ENCODE results near the gene ATMIN. TPM values are rescaled to one million over a fixed set of nuclear protein-coding genes. Genes with fewer than 3 reads are reported as not detected.

ATMIN gene
- total RNA-seq, 1 experiment from 2014 or later, result 46.7 TPM

DNA sequence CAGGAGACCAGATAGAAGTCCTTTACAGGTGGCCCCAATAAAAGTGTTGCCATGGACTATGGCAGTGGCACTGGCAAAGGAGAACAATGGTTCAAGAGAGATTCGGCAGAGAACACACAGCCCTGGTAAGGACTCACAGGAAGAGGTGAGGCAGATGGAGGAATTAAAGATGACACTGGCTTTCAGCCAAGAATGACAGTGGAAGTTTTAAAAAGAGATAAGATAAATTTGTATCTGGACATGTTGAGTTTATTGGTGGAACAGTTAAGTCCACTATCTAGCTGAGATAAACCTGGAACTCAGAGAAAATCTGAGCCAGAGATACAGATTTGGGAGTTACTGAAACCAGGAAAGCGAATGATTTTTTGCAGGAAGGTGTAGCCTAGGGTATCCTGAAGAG lies 49.1 kb upstream of the ATMIN start (continued):
- no peak for TF ChIP-seq TCF7L2 (IDR thresholded peaks at IDR 0.05; ENCODE audit: borderline replicate concordance, extremely low read depth, insufficient read depth, insufficient read length)
- TF ChIP-seq POLR2AphosphoS5 (IDR thresholded peaks at IDR 0.05; ENCODE audit: low read depth, low read length), result no peak
- no peak for TF ChIP-seq POLR2A (IDR thresholded peaks at IDR 0.05; ENCODE audit: borderline replicate concordance, extremely low read depth, insufficient read depth, insufficient read length)
- TF ChIP-seq ELF1 (IDR thresholded peaks at IDR 0.05; ENCODE audit: borderline replicate concordance, low read depth), result no peak

DNA sequence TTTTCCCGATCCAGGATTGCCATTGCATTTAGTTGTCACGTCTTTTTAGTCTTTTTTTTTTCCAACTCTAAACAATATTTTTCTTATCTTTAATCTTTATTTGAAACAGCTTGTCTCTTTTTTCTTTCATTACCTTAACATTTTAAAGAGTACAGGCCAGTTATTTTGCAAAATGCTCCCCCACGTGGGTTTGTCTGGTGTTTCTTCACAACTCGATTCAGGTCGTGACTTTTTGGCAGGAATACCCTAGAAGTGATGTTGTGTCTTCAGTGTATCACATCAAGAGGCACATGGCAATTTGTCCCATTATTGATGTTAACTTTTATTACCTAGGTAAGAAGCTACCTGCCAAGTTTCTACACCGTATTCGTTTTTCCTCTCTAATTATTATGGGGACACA lies 46.9 kb upstream of the ATMIN start:
- Histone ChIP-seq H3K4me3 (replicated peaks in 1 of 2; ENCODE audit: low read depth in 1 of 2, low read length in 2 of 2) (no peak overlapping the region), H3K9ac (ENCODE audit: low read length) (no peak overlapping the region), H3K79me2 (ENCODE audit: insufficient read depth, low read length) (peaks cover 94% of the 10 kb centered on the region), H3K9me3 (ENCODE audit: control insufficient read depth in 1 of 2, insufficient read depth in 1 of 2, low read depth in 1 of 2, low read length in 2 of 2) (no peaks in the 10 kb centered on the region), H3K4me1 (ENCODE audit: control insufficient read depth in 1 of 2, insufficient read depth in 2 of 2, low read length in 2 of 2) (peaks cover 0 to 6% of the 10 kb centered on the region in 2 experiments; a peak in 2 of 4 replicates), H3K27ac (ENCODE audit: low read depth, low read length) (no peak overlapping the region), H3K4me2 (ENCODE audit: low read length) (no peak overlapping the region), H3K27me3 (ENCODE audit: insufficient read depth, low read length) (no peaks in the 10 kb centered on the region), H3K36me3 (ENCODE audit: control insufficient read depth in 1 of 2, insufficient read depth in 2 of 2, low read length in 2 of 2) (no peaks in the 10 kb centered on the region; a peak in 1 of 4 replicates), H4K20me1 (ENCODE audit: insufficient read depth) (0 out of 2 replicates have a peak, but pooled peaks cover 5% of the 10 kb centered on the region), H2AFZ (ENCODE audit: low read depth, low read length, poor library complexity, severe bottlenecking) (no peak overlapping the region), H3K9me2 (ENCODE audit: insufficient read depth) (no peaks in the 10 kb centered on the region)
- DNase-seq (ENCODE audit: low read depth, low spot score) (no peak), ATAC-seq (no peak)
- no TSS peak for BruUV-seq (replicated peaks)
- RAD21 ChIA-PET (ENCODE audit: low non-redundant PET in 1 of 2, low total read pairs in 2 of 2, uncharacterized antibody in 2 of 2, unreplicated experiment in 2 of 2), result no interaction called here
- no peak for TF ChIP-seq CBX3 (IDR thresholded peaks at IDR 0.05; ENCODE audit: low read depth)
- no peak for TF ChIP-seq POLR2A (IDR thresholded peaks at IDR 0.05; ENCODE audit: borderline replicate concordance, extremely low read depth, insufficient read depth, insufficient read length)
- TF ChIP-seq ZNF274 (IDR thresholded peaks at IDR 0.05; ENCODE audit: low read depth, low read length), result no peak
- no peak for TF ChIP-seq TCF7L2 (IDR thresholded peaks at IDR 0.05; ENCODE audit: borderline replicate concordance, extremely low read depth, insufficient read depth, insufficient read length)
- TF ChIP-seq, protein P1, sequence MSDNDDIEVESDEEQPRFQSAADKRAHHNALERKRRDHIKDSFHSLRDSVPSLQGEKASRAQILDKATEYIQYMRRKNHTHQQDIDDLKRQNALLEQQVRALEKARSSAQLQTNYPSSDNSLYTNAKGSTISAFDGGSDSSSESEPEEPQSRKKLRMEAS (IDR thresholded peaks at IDR 0.05), result no peak
- no peak for TF ChIP-seq JUND (IDR thresholded peaks at IDR 0.05)
- TF ChIP-seq RAD21 (IDR thresholded peaks at IDR 0.05; ENCODE audit: low read depth), result no peak
- no peak for TF ChIP-seq ZBTB33 (IDR thresholded peaks at IDR 0.05; ENCODE audit: extremely low read depth, insufficient replicate concordance, low read length)
- TF ChIP-seq ZFX (IDR thresholded peaks at IDR 0.05), result no peak
- TF ChIP-seq SIN3A (IDR thresholded peaks at IDR 0.05; ENCODE audit: low read depth), result no peak
- TF ChIP-seq SRF (IDR thresholded peaks at IDR 0.05; ENCODE audit: low read depth), result no peak
- POLR2A ChIA-PET, result interaction anchor here (0.9 kb wide), 1 partner anchor 29 kb away, joined by 3 read pairs; no protein-coding TSS in a partner anchor
- CTCF ChIA-PET, result interaction anchor here (0.9 to 1.6 kb wide), 2 partner anchors 15 to 64 kb away, joined by 3 to 6 read pairs; no protein-coding TSS in a partner anchor
- intact Hi-C loops (cut with micrococcal nuclease), result no loop called here

All from HCT116 (cell line).